Ectodermal cell (in vitro differentiated cells): ENCODE data around the gene LPP. TPM values are rescaled to one million over a fixed set of nuclear protein-coding genes. Genes with fewer than 3 reads are reported as not detected.
A peak's percentile ranks its signal among the peaks of the same experiment; 100 is the strongest.

Experiments used
- H3K27ac ChIP-seq: 2 replicates; pipeline ENCODE4 v1.7.0; 2013; ENCODE audit warnings: mild to moderate bottlenecking, low read depth, low read length; ENCODE audit not compliant: insufficient read depth, poor library complexity, severe bottlenecking
- H3K27me3 ChIP-seq: 2 replicates; pipeline ENCODE4 v1.7.0; 2013; ENCODE audit warnings: mild to moderate bottlenecking, low read length; ENCODE audit not compliant: insufficient read depth, control insufficient read depth, poor library complexity, severe bottlenecking
- H3K36me3 ChIP-seq: one replicate; pipeline ENCODE4 v1.7.0; 2013; ENCODE audit warnings: low read length; ENCODE audit not compliant: control insufficient read depth, insufficient read depth
- H3K4me1 ChIP-seq: one replicate; pipeline ENCODE4 v1.7.0; 2013; ENCODE audit warnings: low read length; ENCODE audit not compliant: control insufficient read depth, insufficient read depth
- H3K4me3 ChIP-seq: 2 replicates; pipeline ENCODE4 v1.7.0; 2013; ENCODE audit warnings: low read depth, low read length, control low read depth; ENCODE audit not compliant: insufficient read depth
- H3K9me3 ChIP-seq: 2 replicates; pipeline ENCODE4 v1.7.0; 2013; ENCODE audit warnings: mild to moderate bottlenecking, low read length, moderate library complexity; ENCODE audit not compliant: control insufficient read depth
- WGBS, 2 experiments: methylation state at CpG; one replicate each; pipeline ENCODE4 v1.1.7; 2013; ENCODE audit warnings: missing lambda C conversion rate in 2 of 2; 5-methylcytosine and 5-hydroxymethylcytosine counted together
- polyA plus RNA-seq, 4 experiments: library from polyadenylated mRNA; stranded (reverse); fragments of 50-300 nt; gene quantifications; one replicate each; pipeline ENCODE4 v1.2.3, GENCODE V29; 2013

Gene LPP
- polyA plus RNA-seq (2013, experiment 1 of 4): 22.0 TPM
- polyA plus RNA-seq (2013, experiment 2 of 4): 23.4 TPM
- polyA plus RNA-seq (2013, experiment 3 of 4): 14.5 TPM
- 18.1 TPM for polyA plus RNA-seq (2013, experiment 4 of 4)

DNA sequence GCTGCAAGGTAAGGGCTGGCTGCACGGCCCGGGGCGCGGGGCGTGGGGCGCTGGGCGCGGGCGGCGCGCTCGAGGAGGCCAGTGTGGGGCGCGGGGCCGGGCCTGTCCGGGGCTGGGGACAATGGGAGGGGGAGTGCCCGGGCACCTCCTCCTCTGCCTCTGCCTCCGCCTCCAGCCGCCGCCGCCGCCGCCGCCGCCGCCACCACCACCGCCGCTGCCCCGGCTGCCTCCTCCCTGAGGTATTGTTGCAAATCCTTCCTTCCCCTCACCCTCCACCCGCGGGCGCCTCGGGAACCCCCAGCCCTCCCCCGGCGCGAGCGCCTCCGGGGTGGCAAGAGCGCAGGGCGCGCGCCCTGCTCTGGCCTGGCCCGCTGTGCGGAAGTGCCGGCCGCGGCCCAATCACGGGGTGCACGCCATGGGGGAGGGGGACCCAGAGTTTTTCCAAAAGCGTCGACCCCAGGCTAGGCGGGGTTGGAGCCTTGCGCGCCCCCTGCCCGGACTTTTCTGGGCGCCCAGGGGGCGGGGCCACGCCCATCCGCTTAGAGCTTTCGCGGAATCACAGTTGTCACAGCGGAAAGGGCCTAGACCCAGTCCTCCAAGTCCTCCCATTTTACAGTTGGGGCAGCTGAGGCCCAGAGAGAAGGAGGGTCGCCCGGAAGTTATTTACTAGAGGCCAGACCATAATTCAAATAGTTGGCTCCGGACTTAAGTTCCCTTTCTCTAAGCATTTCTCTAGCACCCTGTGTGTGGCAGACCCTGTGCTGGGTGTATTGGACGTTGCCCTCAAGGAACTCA is at the start of gene LPP:
TSS of gene LPP (plus strand) at position 144 of the 795 bp plus-strand sequence. CDS start 251,964 bp downstream, outside the sequence.
- peaks cover 27% of the 10 kb centered on the region for H3K4me1 ChIP-seq

GRCh38 chr3:188106006-188106405 is 48.0 kb upstream of the LPP start:
- Histone ChIP-seq H3K27me3 (no peaks in the 10 kb centered on the region), H3K4me3 (no peak overlapping the region), H3K9me3 (no peaks in the 10 kb centered on the region), H3K36me3 (no peaks in the 10 kb centered on the region), H3K4me1 (peaks cover 14% of the 10 kb centered on the region), H3K27ac (no peak overlapping the region)
- 91 to 92% methylated on average over 1 of the region's 1 CpG for WGBS, 2 experiments

More for the DNA sequence above, at the start of gene LPP:
- Histone ChIP-seq H3K27ac (peak within 1 kb of the TSS; percentile 94), H3K4me3 (peak within 1 kb of the TSS; percentile 64), H3K9me3 (no peaks in the 10 kb centered on the region), H3K27me3 (no peaks in the 10 kb centered on the region), H3K36me3 (no peaks in the 10 kb centered on the region)
- WGBS, 2 experiments: 1% methylated on average over 66 of the region's 66 CpGs

GRCh38 chr3:188106454-188106853 is 47.5 kb upstream of the LPP start:
- Histone ChIP-seq H3K4me1 (peaks cover 14% of the 10 kb centered on the region), H3K36me3 (no peaks in the 10 kb centered on the region), H3K9me3 (no peaks in the 10 kb centered on the region), H3K4me3 (no peak overlapping the region), H3K27ac (no peak overlapping the region), H3K27me3 (no peaks in the 10 kb centered on the region)
- WGBS, 2 experiments: 90 to 96% methylated on average over 5 of the region's 5 CpGs

GRCh38 chr3:188106887-188107830 is 46.8 kb upstream of the LPP start:
- no peaks in the 10 kb centered on the region for H3K27me3 ChIP-seq

GRCh38 chr3:188108703-188109412 is 45.1 kb upstream of the LPP start:
- no peaks in the 10 kb centered on the region for H3K9me3 ChIP-seq
- H3K4me3 ChIP-seq: no peak overlapping the region
- no peaks in the 10 kb centered on the region for H3K27me3 ChIP-seq
- H3K36me3 ChIP-seq: no peaks in the 10 kb centered on the region
- 98 to 99% methylated on average over 4 of the region's 4 CpGs for WGBS, 2 experiments
- H3K4me1 ChIP-seq: peaks cover 14% of the 10 kb centered on the region
- H3K27ac ChIP-seq: no peak overlapping the region

More at GRCh38 chr3:188106887-188107830, 46.8 kb upstream of the LPP start:
- no peak overlapping the region for H3K4me3 ChIP-seq
- 51 to 52% methylated on average over 15 of the region's 15 CpGs for WGBS, 2 experiments
- no peaks in the 10 kb centered on the region for H3K9me3 ChIP-seq
- H3K4me1 ChIP-seq: peaks cover 14% of the 10 kb centered on the region
- no peak overlapping the region for H3K27ac ChIP-seq
- H3K36me3 ChIP-seq: no peaks in the 10 kb centered on the region

DNA sequence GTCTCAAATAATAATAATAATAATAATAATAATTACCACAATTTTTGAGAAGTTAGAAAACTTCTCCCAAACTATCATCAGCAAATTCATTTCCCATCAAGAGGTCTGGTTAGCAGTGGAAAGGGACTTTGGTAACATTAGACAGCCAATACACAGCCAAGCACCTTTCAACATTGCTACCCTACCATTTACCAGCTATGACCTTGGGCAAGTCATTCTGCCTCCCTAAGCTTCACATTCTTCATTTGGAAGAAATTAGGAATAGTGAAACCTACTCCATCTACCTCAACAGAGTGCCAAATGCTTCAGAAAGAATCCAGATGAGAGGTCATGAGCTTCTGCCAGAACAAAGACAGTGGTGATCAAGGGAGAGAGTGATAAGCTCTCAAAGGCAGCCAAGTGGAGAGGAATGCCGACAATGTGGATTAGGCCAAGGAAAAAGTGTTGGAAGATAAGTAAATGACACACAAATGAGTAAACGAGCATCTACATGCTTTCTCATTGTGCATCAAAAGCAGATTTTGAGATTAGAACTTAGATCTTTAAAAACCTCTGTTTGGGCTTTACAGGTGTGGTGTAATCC is 42.9 kb upstream of the LPP start:
- no peaks in the 10 kb centered on the region for H3K27me3 ChIP-seq
- no peak overlapping the region for H3K4me3 ChIP-seq
- 81 to 91% methylated on average over 2 of the region's 2 CpGs for WGBS, 2 experiments
- H3K4me1 ChIP-seq: peaks cover 14% of the 10 kb centered on the region
- no peaks in the 10 kb centered on the region for H3K36me3 ChIP-seq
- H3K27ac ChIP-seq: no peak overlapping the region
- no peaks in the 10 kb centered on the region for H3K9me3 ChIP-seq

GRCh38 chr3:188113756-188114155 is 40.2 kb upstream of the LPP start:
- H3K4me1 ChIP-seq: no peaks in the 10 kb centered on the region
- no peak overlapping the region for H3K4me3 ChIP-seq
- H3K9me3 ChIP-seq: no peaks in the 10 kb centered on the region
- no peak overlapping the region for H3K27ac ChIP-seq
- no peaks in the 10 kb centered on the region for H3K36me3 ChIP-seq
- no peaks in the 10 kb centered on the region for H3K27me3 ChIP-seq

DNA sequence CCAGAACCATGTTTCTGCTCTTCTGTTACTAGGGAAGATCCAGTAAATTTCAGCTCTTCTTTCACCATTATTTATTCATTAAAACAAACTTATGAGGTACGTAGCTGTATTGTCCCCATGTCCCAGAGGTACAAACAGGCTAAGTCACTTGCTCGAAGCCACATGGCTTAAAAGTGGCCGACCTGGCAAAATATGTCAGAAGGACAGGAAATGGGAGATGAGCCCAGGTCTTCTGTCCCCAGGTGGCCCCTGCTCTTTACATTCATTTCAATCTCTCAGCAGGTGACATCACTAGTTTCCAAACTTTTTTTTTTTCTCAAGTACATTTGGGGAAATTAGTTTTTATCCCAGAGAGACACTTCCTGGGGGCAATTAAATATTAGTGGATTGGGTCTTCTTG is 34.1 kb upstream of the LPP start:
- Histone ChIP-seq H3K9me3 (no peaks in the 10 kb centered on the region), H3K27me3 (no peaks in the 10 kb centered on the region), H3K4me3 (no peak overlapping the region), H3K27ac (no peak overlapping the region), H3K4me1 (no peaks in the 10 kb centered on the region), H3K36me3 (no peaks in the 10 kb centered on the region)
- WGBS, 2 experiments: 84 to 87% methylated on average over 3 of the region's 3 CpGs

GRCh38 chr3:188122571-188123169 is 31.3 kb upstream of the LPP start:
- Histone ChIP-seq H3K4me3 (no peak overlapping the region), H3K27ac (no peak overlapping the region), H3K9me3 (no peaks in the 10 kb centered on the region), H3K4me1 (no peaks in the 10 kb centered on the region), H3K36me3 (no peaks in the 10 kb centered on the region), H3K27me3 (no peaks in the 10 kb centered on the region)
- 97 to 98% methylated on average over 3 of the region's 4 CpGs for WGBS, 2 experiments
